ENCODE data around the gene SMPD4.
A peak's percentile ranks its signal among the peaks of the same experiment; 100 is the strongest.
"Not testable (repeated sequence)": the region's sequence is repeated elsewhere in the genome, so short reads cannot be mapped to it uniquely, and the experiment has no call there.

SMPD4 gene

GRCh38 chr2:130181325-130181879 lies at the start of gene SMPD4:
Gene SMPD4 (minus strand): TSS chr2:130181602. CDS start chr2:130176592, 5,010 bp downstream.
- DNase-seq (ENCODE audit: low read depth), result peak; percentile 92

- not testable (repeated sequence) for DNase-seq (ENCODE audit: low read depth)
Observed at GRCh38 chr2:130230907-130231306, 49.5 kb upstream of the SMPD4 start.

GRCh38 chr2:130230376-130230775 lies 49.0 kb upstream of the SMPD4 start:
- not testable (repeated sequence) for DNase-seq (ENCODE audit: low read depth)

- peak; percentile 63 for DNase-seq (ENCODE audit: low read depth)
Observed at GRCh38 chr2:130229161-130229510, 47.7 kb upstream of the SMPD4 start.

GRCh38 chr2:130228467-130229160 lies 47.2 kb upstream of the SMPD4 start:
- not testable (repeated sequence) for DNase-seq (ENCODE audit: low read depth)

GRCh38 chr2:130228005-130228404 lies 46.6 kb upstream of the SMPD4 start:
- DNase-seq (ENCODE audit: low read depth), result not testable (repeated sequence)

- DNase-seq (ENCODE audit: low read depth), result not testable (repeated sequence)
Observed at GRCh38 chr2:130222523-130222922, 41.1 kb upstream of the SMPD4 start.

GRCh38 chr2:130220505-130220904 lies 39.1 kb upstream of the SMPD4 start:
- not testable (repeated sequence) for DNase-seq (ENCODE audit: low read depth)

- DNase-seq (ENCODE audit: low read depth), result not testable (repeated sequence)
Observed at GRCh38 chr2:130219147-130219546, 37.7 kb upstream of the SMPD4 start.

GRCh38 chr2:130207051-130207450 lies 25.6 kb upstream of the SMPD4 start:
- DNase-seq (ENCODE audit: low read depth), result not testable (repeated sequence)

GRCh38 chr2:130203150-130203549 lies 21.7 kb upstream of the SMPD4 start:
- DNase-seq (ENCODE audit: low read depth), result not testable (repeated sequence)

GRCh38 chr2:130202518-130202917 lies 21.1 kb upstream of the SMPD4 start:
- DNase-seq (ENCODE audit: low read depth), result not testable (repeated sequence)

- no peak for DNase-seq (ENCODE audit: low read depth)
Observed at GRCh38 chr2:130198343-130198742, 16.9 kb upstream of the SMPD4 start, which contains the start of gene TUBA3E. Gene TUBA3E (minus strand): TSS chr2:130198439. CDS start chr2:130198360, 79 bp downstream.

- not testable (repeated sequence) for DNase-seq (ENCODE audit: low read depth)
Observed at GRCh38 chr2:130196052-130196451, 14.7 kb upstream of the SMPD4 start.

- DNase-seq (ENCODE audit: low read depth), result not testable (repeated sequence)
Observed at GRCh38 chr2:130195089-130195635, 13.8 kb upstream of the SMPD4 start.

GRCh38 chr2:130193824-130194223 lies 12.4 kb upstream of the SMPD4 start:
- not testable (repeated sequence) for DNase-seq (ENCODE audit: low read depth)

GRCh38 chr2:130192451-130192850 lies 11.0 kb upstream of the SMPD4 start:
- DNase-seq (ENCODE audit: low read depth), result not testable (repeated sequence)

- not testable (repeated sequence) for DNase-seq (ENCODE audit: low read depth)
Observed at GRCh38 chr2:130191319-130191718, 9.9 kb upstream of the SMPD4 start.

GRCh38 chr2:130190237-130190636 lies 8.8 kb upstream of the SMPD4 start:
- no peak for DNase-seq (ENCODE audit: low read depth)

- not testable (repeated sequence) for DNase-seq (ENCODE audit: low read depth)
Observed at GRCh38 chr2:130188958-130189357, 7.6 kb upstream of the SMPD4 start.

GRCh38 chr2:130187859-130188792 lies 6.7 kb upstream of the SMPD4 start:
- DNase-seq (ENCODE audit: low read depth), result not testable (repeated sequence)

- no peak for DNase-seq (ENCODE audit: low read depth)
Observed at GRCh38 chr2:130187268-130187667, 5.9 kb upstream of the SMPD4 start.

Measured in amniotic epithelial cell (primary cell).